Measurements from ENCODE around the gene SV2C.

- TF ChIP-seq, protein P1, sequence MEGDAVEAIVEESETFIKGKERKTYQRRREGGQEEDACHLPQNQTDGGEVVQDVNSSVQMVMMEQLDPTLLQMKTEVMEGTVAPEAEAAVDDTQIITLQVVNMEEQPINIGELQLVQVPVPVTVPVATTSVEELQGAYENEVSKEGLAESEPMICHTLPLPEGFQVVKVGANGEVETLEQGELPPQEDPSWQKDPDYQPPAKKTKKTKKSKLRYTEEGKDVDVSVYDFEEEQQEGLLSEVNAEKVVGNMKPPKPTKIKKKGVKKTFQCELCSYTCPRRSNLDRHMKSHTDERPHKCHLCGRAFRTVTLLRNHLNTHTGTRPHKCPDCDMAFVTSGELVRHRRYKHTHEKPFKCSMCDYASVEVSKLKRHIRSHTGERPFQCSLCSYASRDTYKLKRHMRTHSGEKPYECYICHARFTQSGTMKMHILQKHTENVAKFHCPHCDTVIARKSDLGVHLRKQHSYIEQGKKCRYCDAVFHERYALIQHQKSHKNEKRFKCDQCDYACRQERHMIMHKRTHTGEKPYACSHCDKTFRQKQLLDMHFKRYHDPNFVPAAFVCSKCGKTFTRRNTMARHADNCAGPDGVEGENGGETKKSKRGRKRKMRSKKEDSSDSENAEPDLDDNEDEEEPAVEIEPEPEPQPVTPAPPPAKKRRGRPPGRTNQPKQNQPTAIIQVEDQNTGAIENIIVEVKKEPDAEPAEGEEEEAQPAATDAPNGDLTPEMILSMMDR (IDR thresholded peaks at IDR 0.05) = no peak
- no peak for TF ChIP-seq POLR2A (IDR thresholded peaks at IDR 0.05)
These were observed 248.9 kb downstream of the SV2C start for GRCh38 chr5:76332102-76332501.
